ENCODE measurements around the gene AQP12A. TPM values are rescaled to one million over a fixed set of nuclear protein-coding genes. Genes with fewer than 3 reads are reported as not detected.

AQP12A gene
- total RNA-seq, 1 experiment from 2014 or later, result not detected

DNA sequence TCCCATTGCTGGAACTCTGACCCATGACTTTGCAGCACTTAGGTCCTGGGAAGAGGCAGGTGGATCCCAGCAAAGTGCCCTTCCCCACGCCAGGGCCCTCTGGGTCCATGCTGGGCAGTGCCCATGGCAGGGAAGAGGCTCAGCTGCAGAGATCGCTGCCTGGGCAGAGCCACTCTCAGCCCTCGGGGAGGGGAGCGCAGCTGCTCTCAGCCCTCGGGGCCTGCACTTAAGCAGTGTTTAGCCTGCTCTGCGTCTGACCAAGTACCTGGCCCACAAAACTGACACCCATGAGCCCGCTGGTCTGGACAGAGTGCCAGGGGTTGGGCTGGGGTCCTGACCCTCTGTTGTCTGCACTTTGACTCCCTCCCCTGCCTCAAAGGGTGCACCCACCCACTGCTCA, 46.3 kb downstream of the AQP12A start:
- no peak for DNase-seq (ENCODE audit: low spot score)

DNA sequence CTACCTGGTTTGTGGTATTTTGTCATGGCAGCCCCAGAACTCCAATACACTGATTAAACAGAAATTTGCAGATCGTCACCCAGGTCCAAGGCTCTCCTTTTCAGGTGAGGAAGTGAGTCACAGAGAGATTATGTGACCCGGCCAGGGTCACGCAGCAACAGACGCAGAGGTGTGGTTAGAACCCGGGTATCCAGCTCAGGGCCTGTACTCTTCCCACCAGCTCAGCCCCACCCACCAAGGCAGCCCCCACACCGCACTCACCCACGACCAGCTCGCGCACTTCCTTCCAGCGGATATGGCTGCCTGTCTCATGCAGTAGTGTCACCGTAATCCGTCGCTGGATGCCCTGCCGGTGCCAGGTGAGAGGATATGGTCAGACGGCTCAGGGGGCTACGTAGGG, 48.1 kb downstream of the AQP12A start:
- no peak for DNase-seq (ENCODE audit: low spot score)

DNA sequence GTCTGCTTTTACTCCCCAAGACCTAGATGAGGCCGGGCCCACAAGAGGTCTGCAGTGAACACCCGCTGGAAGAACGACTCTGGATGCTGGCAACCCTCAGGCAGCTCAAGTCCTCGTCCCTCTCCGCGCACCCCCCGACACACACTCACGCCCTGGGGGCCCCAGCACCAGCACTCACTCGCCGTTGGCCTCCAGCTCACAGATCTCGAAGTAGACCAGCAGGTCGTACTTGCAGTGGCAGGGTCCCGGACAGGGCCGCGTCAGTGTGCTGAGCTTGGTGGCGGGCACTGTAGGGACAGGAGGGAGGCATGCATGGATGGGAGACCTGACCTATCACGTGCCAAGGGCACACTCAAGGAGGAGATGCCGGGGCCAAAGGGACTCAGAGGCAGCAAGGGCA, 49.4 kb downstream of the AQP12A start:
- no peak for DNase-seq (ENCODE audit: low spot score)

DNA sequence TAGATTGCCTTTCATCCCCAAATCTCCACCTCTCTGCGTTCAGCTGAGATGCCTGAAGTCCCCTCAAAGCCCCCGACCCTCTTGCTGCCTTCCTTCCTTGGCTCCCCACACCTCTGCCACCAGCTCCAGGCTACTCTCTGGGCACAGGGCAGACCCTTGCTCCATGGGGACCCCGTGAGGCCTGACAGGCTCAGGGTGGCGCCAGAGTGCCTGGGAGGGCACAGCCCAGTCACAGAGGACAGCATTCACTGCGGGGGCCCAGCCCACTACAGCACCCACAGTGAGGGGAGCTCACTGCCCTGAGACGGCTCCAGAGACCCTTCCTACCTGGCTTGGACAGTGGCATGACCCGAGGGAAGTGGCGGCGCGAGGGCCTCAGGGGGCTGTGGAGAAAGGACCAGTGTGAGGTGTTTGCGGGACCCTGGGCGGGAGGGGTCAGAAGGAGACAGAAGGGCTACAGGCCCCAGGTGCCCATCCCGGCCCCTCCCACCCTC, 51.0 kb downstream of the AQP12A start:
- DNase-seq (ENCODE audit: low spot score), result no peak

GRCh38 chr2:240745456-240745855, 53.8 kb downstream of the AQP12A start:
- DNase-seq (ENCODE audit: low spot score), result no peak

DNA sequence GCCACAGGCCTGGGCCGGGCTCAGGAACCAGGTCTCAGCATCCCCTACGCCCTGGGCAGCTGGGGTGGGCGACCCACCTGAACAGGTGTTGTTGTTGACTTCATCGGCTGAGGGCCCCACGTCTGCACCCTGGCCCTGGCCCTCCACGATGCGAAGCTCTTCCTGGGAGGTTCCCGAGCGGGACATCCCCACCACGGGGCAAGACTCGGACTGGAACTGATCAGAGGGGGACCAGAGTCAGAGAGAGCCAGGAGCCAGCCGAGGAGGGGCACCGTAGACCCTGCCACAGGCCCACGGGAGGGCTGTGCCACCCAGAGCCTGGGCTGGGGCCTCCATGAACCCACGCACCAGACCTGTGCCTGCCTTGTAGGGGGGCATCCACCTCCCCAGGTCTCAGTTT, 54.3 kb downstream of the AQP12A start:
- DNase-seq (ENCODE audit: low spot score), result no peak

DNA sequence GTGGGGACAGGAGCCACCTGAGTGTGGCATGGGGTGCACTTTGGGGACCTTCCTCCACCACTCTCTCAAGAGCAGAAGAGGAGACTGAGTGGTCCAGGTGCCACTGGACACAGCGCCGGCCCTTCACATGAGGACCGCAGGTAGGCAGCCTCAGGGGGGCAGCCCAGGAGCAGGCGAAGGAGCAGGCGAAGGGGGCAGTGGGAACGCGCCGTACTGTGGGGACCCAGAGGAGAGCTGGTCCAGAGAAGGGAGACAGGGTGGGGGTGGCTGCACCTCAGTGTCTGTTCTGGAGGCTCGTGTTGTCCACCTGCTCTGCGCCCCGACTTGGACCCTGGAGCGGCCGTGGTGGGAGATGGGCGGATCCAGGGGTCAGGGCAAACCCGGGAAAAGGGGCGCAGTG, 55.0 kb downstream of the AQP12A start:
- no peak for DNase-seq (ENCODE audit: low spot score)

- DNase-seq (ENCODE audit: low spot score), result no peak
Measured at GRCh38 chr2:240747256-240747655, 55.6 kb downstream of the AQP12A start.

Small RNA genes lying within 50 kb of the gene (small RNA-seq; reads per million reads assigned to genes)
- not detected for gene AC011298.3

Other genes starting within 250 kb of the AQP12A start
- 26.5 and 29.5 TPM in 2 replicates for gene ANKMY1, start 133.9 kb upstream of the AQP12A start, total RNA-seq (2014; rRNA removed; shearing (Covaris generic))
- 10.0 and 10.4 TPM in 2 replicates for gene DUSP28, start 131.5 kb upstream of the AQP12A start, total RNA-seq (2014; rRNA removed; shearing (Covaris generic))
- 57.9 and 74.9 TPM in 2 replicates for gene RNPEPL1, start 123.4 kb upstream of the AQP12A start, total RNA-seq (2014; rRNA removed; shearing (Covaris generic))
- 88.3 and 90.2 TPM in 2 replicates for gene CAPN10, start 105.1 kb upstream of the AQP12A start, total RNA-seq (2014; rRNA removed; shearing (Covaris generic))
- 176 and 180 TPM in 2 replicates for gene GPR35, start 66.4 kb upstream of the AQP12A start, total RNA-seq (2014; rRNA removed; shearing (Covaris generic))
- not detected in 2 replicates for gene AQP12B, start 9.0 kb upstream of the AQP12A start, total RNA-seq (2014; rRNA removed; shearing (Covaris generic))
- not detected in 2 replicates for gene KIF1A, start 128.4 kb downstream of the AQP12A start, total RNA-seq (2014; rRNA removed; shearing (Covaris generic))
- 1.6 and 3.0 TPM in 2 replicates for gene AGXT, start 177.0 kb downstream of the AQP12A start, total RNA-seq (2014; rRNA removed; shearing (Covaris generic))
- 20.7 and 24.5 TPM in 2 replicates for gene MAB21L4, start 204.3 kb downstream of the AQP12A start, total RNA-seq (2014; rRNA removed; shearing (Covaris generic))
- gene CROCC2, start 214.5 kb downstream of the AQP12A start, total RNA-seq (2014; rRNA removed; shearing (Covaris generic)), result not detected in 2 replicates